DLD1 (cell line): Measurements from ENCODE around the gene CTSZ.

Experiments used
- in situ Hi-C: cut with HindIII; loops from 2 replicates; pipeline ENCODE4 v1.10.0; 2017; ENCODE audit warnings: low sequenced_read_pairs

CTSZ gene

DNA sequence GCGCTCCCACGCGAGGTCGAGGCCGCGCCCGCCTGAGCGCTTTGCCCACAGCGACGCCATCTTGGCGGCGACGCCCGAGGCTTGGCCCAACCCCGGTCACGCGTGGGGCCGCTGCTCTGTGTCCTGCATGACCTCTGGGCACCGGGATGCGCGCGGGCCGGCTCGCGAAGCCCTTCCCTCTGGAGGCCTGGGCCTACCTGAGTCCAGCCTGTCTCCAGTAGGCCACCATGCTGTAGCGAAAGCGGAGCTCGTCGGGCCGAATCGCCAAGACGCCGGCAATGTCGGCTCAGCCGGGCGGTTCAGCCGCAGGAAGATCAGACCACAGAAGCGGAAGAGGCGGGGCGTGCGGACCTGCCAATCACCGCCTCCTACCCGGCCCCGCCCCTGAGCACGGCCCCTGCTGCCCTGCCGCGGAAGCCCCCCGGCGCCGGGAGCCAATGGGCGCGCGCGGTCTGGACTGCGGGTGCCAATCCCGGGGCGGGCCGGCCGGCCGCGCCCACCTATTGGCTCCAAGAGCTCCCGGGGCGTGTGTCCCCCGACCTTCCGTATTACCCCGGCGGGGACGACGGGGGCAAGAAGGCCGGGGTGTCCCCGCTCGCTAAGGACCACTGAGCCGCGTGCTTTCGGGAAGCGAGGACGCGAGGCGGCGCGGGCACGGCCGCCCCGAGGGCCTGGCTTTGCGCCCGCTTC lies 25.1 kb upstream of the CTSZ start, which contains the start of gene ATP5F1E:
Gene ATP5F1E, minus strand, starts transcription at position 313 of the 690 bp plus-strand sequence. Its CDS starts 84 bp downstream, at position 229.
- in situ Hi-C loops = no loop called here

DNA sequence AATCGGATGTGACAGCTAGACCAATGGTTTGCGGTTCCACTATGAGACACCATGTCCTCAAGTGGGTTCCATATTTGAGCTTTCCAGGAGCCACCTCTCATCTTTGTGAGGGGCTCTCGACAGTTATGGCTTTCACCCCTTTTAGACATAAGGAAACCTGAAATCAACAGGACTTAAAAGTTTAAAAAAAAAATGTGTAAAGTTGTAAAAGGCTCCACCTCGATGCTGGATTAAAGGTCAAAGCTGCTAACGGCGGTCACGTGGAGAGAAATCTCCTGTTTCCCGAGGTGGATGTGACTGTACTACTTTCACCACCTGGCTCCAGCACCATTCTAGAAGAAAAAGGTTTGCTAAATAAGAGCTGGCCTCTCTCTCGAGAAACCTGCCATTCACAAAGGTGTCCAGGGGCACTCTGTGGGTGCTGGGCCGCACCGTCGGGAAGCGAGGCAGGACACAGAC lies 24.5 kb upstream of the CTSZ start:
- in situ Hi-C loops = no loop called here

DNA sequence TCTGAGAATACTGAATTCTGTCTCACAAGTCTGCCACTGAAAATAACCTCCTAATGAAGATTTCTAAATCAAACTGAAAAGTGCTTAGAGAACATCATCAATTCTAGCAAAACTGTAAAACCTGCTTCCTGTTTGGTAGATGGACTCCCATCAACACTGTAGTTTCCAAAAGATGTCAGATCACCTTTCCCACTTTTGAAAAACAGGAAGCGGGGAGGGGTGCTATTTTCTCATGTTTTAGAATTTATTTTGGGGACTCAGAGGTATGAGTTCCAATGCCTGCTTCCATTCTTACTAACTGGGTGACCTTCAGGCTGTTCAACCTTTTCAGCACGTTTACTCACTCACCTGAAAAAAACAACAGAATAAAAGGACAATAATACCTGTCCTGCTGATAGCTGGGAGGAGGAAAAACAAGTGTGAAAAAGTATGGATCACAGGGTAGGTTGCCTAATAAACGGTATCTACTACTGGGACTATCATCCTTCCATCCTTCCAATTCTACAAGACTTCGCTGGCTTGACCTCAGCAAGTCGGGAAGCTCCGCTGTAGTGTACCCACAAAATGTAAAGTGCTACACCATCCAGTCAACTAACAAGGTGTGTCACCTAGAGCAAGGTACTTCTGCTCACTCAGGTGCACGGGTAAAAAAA lies 24.0 kb upstream of the CTSZ start:
- in situ Hi-C loops = no loop called here

DNA sequence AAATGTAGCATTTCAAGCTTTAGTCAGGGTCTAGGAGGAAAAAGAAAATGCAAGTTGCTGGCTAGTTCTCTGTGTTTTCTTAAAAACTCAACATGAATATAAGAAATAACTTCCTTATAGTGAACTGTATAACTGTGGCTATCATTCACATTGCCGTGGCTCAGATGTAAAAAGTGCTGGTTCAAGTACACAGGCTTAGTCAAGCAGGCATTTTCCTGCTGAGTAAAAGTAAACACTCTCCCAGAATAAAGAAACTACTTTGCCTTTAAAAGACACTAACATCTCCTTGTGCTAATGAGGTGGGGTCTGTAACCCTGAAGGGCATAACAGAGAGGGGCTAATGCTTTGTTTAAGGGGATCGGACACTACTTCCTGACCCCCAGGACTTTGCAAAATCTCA lies 21.8 kb upstream of the CTSZ start:
- in situ Hi-C loops = no loop called here

GRCh38 chr20:59027741-59028320 lies 20.8 kb upstream of the CTSZ start:
- in situ Hi-C loops = no loop called here

DNA sequence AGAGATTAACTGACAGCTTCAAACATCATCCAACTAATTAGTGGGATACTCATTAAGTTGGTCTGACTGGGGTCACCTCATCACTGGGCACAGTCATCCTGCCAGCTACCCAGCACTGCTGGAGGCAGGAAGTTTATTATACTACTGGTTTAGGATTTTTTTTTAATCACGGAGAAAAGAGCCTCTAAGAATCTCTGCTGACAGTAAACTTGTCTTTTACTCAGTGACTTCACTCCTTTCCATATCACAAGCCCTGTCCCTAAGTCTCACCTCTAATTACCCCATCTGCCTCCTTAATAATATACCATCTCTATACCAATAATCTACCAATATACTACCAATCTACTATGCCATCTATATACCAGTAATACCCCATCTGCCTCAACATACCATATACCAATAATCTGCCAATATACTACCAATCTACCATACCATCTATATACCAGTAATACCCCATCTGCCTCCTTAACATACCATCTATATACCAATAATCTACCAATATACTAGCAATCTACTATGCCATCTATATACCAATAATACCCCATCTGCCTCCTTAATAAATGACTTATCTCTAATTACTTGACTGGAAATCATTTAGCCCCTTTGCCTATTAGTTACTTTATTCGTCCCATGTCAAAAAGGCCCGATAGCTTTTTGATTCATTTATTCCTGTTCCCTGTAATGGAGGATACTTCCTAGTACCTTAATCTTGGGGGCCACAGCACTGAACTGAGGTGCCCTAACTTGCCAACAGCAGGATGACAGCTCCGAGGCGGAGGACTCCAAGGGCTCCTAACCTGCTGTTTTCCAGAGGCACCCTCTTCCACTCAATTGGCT lies 20.1 kb upstream of the CTSZ start:
- in situ Hi-C loops = no loop called here

DNA sequence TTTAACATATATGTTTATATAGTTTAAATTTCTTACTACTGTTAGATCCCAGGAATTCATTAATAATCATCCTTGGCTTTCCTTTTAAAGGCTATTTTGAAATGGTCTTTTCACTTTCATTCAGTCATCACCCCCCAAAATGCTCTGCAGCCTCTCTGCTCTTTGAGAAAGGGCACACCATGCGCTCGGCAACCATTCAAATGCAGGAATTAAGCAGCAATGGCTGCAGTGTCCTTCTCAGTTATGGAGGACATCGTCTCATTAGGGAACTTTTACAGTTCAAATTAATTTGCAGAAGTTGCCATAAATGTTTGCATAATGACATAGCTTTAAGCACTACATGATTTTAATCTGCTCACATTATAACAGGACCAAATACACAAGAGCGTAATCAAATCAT lies 18.5 kb upstream of the CTSZ start:
- in situ Hi-C loops = no loop called here

DNA sequence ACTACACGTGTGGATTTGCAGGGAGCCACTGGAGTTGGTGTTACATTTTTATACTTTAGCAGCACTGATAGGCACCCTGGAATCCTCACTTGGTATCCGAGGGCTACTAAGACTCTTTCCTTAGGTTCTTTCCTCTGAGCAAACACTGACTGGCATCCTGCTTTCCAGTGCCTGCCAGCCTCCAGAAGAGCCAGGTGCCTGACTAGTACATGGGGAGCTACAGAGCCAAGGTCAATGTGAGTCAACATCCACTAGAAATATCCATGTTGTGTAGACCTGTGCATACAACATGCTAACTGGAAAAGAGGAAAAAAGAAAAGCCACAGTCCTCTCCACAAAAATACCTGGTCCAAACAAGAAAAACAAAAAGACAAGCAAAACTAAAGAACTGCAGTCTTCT lies 18.0 kb upstream of the CTSZ start:
- in situ Hi-C loops = no loop called here

DNA sequence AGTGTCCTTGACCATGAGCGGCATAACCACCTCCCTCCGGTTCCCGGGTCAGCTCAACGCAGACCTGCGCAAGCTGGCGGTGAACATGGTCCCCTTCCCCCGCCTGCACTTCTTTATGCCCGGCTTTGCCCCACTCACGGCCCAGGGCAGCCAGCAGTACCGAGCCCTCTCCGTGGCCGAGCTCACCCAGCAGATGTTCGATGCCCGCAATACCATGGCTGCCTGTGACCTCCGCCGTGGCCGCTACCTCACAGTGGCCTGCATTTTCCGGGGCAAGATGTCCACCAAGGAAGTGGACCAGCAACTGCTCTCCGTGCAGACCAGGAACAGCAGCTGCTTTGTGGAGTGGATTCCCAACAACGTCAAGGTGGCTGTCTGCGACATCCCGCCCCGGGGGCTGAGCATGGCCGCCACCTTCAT lies 17.1 kb upstream of the CTSZ start:
- in situ Hi-C loops = no loop called here

DNA sequence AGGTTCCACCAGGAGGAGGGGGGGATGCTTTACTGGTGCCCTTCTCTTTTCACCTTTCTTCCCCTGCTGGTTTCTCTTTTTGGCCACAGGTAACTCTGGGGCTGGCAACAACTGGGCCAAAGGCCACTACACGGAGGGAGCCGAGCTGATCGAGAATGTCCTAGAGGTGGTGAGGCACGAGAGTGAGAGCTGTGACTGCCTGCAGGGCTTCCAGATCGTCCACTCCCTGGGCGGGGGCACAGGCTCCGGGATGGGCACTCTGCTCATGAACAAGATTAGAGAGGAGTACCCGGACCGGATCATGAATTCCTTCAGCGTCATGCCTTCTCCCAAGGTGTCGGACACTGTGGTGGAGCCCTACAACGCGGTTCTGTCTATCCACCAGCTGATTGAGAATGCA lies 16.6 kb upstream of the CTSZ start:
- in situ Hi-C loops = no loop called here

GRCh38 chr20:59022754-59023153 lies 15.7 kb upstream of the CTSZ start:
- in situ Hi-C loops = no loop called here

GRCh38 chr20:59020938-59021551 lies 14.0 kb upstream of the CTSZ start:
- in situ Hi-C loops = no loop called here

GRCh38 chr20:59019217-59019616 lies 12.2 kb upstream of the CTSZ start, which contains the start of gene TUBB1:
TUBB1 (plus strand) TSS chr20:59019429; CDS start chr20:59019523, 94 bp downstream.
- in situ Hi-C loops = no loop called here

DNA sequence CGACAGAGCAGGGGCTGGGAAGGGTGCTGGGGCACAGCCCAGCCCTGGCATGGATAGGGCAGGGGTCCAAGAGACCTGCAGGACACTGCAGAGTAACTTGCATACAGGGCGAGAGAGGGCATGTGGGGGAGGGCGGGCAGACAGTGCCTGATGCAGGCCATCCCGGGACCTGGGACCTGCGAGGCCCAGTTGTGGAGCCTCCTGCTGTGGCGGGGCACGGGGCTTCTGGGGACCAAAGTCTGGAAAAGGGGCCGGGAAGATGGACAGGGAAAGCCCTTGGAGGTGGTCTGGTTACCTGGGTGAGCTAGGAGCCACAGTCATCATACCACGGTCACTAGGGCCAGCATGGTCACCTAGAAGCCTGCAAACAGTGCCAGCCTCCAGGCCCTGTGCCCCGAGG lies 11.8 kb upstream of the CTSZ start:
- in situ Hi-C loops = no loop called here

- in situ Hi-C loops = no loop called here
These were observed 10.6 kb upstream of the CTSZ start for GRCh38 chr20:59017493-59018231.

DNA sequence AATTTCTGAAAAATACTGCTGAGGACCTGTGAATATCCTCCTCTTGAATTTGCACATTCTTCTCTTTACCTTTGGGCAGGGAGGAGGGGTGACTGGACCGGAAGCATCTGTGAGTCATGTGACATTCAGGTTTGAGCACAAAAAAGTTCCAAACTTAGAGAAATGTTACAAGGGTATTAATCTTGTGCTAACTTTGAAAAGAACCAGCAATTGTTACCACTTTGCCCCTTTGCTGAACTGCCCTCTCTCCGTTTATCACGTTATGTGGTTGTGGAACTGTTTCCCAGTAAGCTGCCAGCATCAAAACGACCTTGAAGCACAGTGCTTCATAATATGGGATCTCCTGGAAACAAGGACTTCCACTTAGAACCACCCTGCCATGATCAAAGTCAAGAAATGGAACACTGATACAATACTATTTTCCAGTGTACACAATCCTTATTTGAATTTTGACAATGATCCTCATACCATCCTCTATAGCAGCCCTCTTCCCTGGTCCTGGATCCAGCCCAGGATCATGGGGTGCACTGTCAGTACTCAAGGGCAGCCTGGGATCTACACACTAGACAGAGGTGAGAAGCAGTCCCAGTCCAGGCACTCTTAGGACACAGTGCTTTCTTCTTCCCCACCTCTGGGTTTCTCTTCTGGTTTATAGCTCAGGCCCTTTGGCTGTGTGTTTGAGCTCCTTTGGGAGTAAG lies 9.9 kb upstream of the CTSZ start:
- in situ Hi-C loops = no loop called here

- in situ Hi-C loops = no loop called here
These were observed 9.0 kb upstream of the CTSZ start for GRCh38 chr20:59015812-59016711.

GRCh38 chr20:59015411-59015810 lies 8.4 kb upstream of the CTSZ start:
- in situ Hi-C loops = no loop called here
